Mucosa of descending colon (tissue), 3 donors: ENCODE measurements around the gene CCDC152. TPM values are rescaled to one million over a fixed set of nuclear protein-coding genes. Genes with fewer than 3 reads are reported as not detected.

ENCODE experiments used
- ATAC-seq: fragments of 200-7000 bp; cut with Tn5 transposase; one replicate; pipeline ENCODE4 v1.9.1; 2020; ENCODE audit warnings: mild to moderate bottlenecking, moderate library complexity
- DNase-seq, 3 donors: peaks; one replicate each; pipeline ENCODE4 v3.0.0-alpha.2; 2020
- H3K36me3 ChIP-seq: fragments of 200-600 bp; one replicate; pipeline ENCODE4 v1.8.0; 2021; ENCODE audit warnings: low read depth, mild to moderate bottlenecking
- H3K4me1 ChIP-seq: fragments of 200-600 bp; one replicate; pipeline ENCODE4 v1.8.0; 2021; ENCODE audit warnings: low read depth, mild to moderate bottlenecking
- H3K4me3 ChIP-seq: fragments of 200-600 bp; one replicate; pipeline ENCODE4 v1.8.0; 2021; ENCODE audit warnings: mild to moderate bottlenecking
- H3K9me3 ChIP-seq: fragments of 200-600 bp; one replicate; pipeline ENCODE4 v1.8.0; 2021; ENCODE audit warnings: mild to moderate bottlenecking
- intact Hi-C, 2 donors: fragments of 100-400 bp; cut with DNase I in 1 of 2; cut with micrococcal nuclease in 1 of 2; formaldehyde crosslinking; loops; one replicate each; pipeline versions ENCODE4 v1.11.0 to v1.11.1; 2022; cut with DNase I, micrococcal nuclease
- total RNA-seq, 3 donors: library from RNA; stranded (reverse); fragmentation: NEBNext Ultra II Directional in 2 of 3; extraction: Animal tissue kit (Norgen Biotek cat#: 25700) in 2 of 3; gene quantifications; one replicate each; pipeline versions ENCODE4 v1.2.1 to v1.2.4, GENCODE V29; 2021 to 2023
- TF ChIP-seq, protein P1 (sequence below): fragments of 200-600 bp; IDR thresholded peaks from one replicate; pipeline ENCODE4 v1.8.0; 2022; ENCODE audit warnings: antibody characterized with exemption, mild to moderate bottlenecking
- donor health status: DM: no; HTN: no; CAD: no; lungs with moderate emphysema.
- donor health status: DM: no; HTN: no; CAD: no.
- donor health status: DM: no; HTN: yes; CAD: no.

CCDC152 gene
- total RNA-seq, 3 donors from 2014 or later: 0.12 to 0.94 (median 0.47) TPM

DNA sequence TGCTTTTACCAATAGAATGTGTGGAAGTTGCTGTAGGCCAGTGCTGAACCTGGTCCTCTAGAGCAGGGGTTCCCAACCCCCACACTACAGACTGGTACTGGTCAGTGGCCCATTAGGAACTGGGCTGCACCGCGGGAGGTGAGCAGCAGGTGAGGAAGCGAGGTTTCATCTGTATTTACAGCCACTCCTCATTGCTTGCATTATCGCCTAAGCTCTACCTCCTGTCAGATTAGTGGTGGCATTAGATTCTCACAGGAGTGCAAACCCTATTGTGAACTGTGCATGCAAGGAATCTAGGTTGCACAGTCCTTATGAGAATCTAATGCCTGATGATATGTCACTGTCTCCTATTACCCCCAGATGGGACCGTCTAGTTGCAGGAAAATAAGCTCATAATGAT lies 6.1 kb upstream of the CCDC152 start:
- intact Hi-C loops: no loop called here
- no peaks in the 10 kb centered on the region for H3K9me3 ChIP-seq
- H3K36me3 ChIP-seq: no peaks in the 10 kb centered on the region
- DNase-seq (no peak), ATAC-seq (no peak)
- TF ChIP-seq, protein P1, sequence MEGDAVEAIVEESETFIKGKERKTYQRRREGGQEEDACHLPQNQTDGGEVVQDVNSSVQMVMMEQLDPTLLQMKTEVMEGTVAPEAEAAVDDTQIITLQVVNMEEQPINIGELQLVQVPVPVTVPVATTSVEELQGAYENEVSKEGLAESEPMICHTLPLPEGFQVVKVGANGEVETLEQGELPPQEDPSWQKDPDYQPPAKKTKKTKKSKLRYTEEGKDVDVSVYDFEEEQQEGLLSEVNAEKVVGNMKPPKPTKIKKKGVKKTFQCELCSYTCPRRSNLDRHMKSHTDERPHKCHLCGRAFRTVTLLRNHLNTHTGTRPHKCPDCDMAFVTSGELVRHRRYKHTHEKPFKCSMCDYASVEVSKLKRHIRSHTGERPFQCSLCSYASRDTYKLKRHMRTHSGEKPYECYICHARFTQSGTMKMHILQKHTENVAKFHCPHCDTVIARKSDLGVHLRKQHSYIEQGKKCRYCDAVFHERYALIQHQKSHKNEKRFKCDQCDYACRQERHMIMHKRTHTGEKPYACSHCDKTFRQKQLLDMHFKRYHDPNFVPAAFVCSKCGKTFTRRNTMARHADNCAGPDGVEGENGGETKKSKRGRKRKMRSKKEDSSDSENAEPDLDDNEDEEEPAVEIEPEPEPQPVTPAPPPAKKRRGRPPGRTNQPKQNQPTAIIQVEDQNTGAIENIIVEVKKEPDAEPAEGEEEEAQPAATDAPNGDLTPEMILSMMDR: no peak
- H3K4me1 ChIP-seq: no peaks in the 10 kb centered on the region
- no peak overlapping the region for H3K4me3 ChIP-seq

DNA sequence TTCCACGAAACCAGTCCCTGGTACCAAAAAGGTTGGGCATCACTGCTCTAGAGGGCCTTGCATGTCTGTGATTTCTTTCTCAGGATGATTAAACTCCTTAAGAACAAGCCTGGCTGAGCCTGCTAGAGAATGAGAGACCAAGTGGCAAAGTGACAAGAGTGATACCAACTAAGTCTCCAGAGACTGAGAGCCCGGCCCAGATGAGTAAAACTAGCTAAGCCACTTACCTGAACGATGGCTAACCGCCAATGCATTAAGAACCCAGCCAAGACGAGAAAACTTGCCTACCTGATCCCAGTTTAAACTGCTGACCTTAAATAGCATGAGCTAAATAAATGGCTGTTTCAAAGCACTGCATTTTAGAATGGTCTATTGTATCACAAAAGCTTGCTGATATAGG lies 5.6 kb upstream of the CCDC152 start:
- no peaks in the 10 kb centered on the region for H3K36me3 ChIP-seq
- no peaks in the 10 kb centered on the region for H3K9me3 ChIP-seq
- DNase-seq: no peak
- no peak for ATAC-seq
- no peaks in the 10 kb centered on the region for H3K4me1 ChIP-seq
- TF ChIP-seq, protein P1: no peak
- intact Hi-C loops: no loop called here
- H3K4me3 ChIP-seq: no peak overlapping the region

DNA sequence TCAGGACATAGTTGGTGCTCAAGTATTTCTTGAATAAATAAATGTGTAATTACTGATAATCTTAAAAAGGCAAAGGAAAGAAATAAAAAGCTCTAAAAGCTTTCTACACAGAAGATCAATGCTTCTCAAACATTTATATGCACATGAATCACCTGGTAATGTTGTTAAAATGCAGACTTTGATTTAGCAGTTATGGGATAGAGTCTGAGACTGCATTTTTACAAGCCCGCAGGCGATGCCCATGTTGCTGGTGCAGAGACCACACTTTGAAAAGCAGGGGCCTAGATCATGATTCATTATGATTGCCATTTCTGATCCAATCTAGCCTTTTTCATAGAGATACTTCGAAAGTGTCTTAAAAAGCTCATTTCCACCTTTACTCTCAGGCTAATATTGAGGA lies 3.5 kb upstream of the CCDC152 start:
- ATAC-seq (no peak), DNase-seq (no peak)
- H3K9me3 ChIP-seq: no peaks in the 10 kb centered on the region
- TF ChIP-seq, protein P1: no peak
- H3K4me1 ChIP-seq: no peaks in the 10 kb centered on the region
- intact Hi-C loops: no loop called here
- no peak overlapping the region for H3K4me3 ChIP-seq
- no peaks in the 10 kb centered on the region for H3K36me3 ChIP-seq

DNA sequence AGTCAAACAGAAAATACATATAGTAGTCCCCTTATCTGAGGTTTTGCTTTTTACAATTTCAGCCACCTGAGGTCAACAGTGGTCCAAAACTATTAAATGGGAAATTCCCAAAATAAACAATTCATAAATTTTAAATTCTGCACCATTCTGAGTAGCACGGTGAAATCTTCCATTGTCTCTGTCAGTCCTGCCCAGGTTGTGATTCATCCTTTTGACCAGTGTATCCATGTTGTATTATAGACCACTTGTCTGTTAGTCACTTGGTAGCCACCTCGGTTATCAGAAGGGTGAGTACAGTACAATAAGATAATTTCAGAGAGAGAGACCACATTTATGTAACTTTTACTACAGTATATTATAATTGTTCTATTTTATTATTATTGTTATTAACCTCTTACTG lies 2.8 kb downstream of the CCDC152 start:
- H3K9me3 ChIP-seq: no peaks in the 10 kb centered on the region
- no peaks in the 10 kb centered on the region for H3K36me3 ChIP-seq
- TF ChIP-seq, protein P1: no peak
- no peak for ATAC-seq
- DNase-seq: no peak
- no peak overlapping the region for H3K4me3 ChIP-seq
- no peaks in the 10 kb centered on the region for H3K4me1 ChIP-seq
- intact Hi-C loops: no loop called here

DNA sequence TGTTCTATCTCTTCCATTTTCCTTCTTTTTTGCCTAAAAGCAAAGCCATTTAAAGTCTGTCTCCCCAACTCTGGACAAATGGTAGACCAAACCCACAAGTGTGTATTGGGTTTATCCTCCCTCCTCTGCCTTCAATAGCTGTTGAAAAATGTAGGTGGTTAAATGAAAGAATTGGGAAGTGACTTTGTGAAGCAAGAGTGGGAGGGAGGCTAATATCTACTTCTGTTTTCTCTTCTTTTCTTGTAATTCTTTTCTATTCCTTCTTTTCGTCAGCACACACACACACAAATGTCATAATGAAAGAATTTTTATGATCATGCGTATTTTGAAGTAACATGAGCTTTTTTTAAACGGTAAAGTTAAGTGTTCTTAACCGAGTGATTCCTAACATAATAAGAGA lies 3.8 kb downstream of the CCDC152 start:
- Histone ChIP-seq H3K4me3 (no peak overlapping the region), H3K36me3 (no peaks in the 10 kb centered on the region), H3K9me3 (no peaks in the 10 kb centered on the region), H3K4me1 (no peaks in the 10 kb centered on the region)
- no peak for DNase-seq
- no peak for ATAC-seq
- intact Hi-C loops: loop anchor here in 1 of 2 donors (10.0 kb wide), 1 partner anchor 906 kb away; no protein-coding TSS in a partner anchor
- TF ChIP-seq, protein P1: no peak

DNA sequence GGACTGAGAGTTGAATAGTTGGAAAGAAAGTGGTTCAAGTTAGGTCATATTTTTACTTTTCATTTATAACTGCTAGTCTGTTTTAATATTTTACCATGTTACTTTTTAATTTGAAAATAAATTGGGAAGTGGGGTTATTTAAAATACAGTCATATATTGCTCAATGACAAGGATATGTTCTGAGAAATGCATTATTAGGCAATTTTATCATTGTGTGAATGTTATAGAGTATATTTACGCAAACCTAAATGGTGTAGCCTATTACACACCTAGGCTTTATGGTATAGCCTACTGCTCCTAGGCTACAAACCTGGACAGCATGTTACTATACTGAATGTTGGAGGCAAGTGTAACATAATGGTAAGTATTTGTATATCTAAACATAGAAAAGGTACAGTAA lies 5.2 kb downstream of the CCDC152 start:
- ATAC-seq: no peak
- DNase-seq: no peak
- Histone ChIP-seq H3K4me3 (no peak overlapping the region), H3K36me3 (no peaks in the 10 kb centered on the region), H3K9me3 (no peaks in the 10 kb centered on the region), H3K4me1 (no peaks in the 10 kb centered on the region)
- intact Hi-C loops: loop anchor here in 1 of 2 donors (10.0 kb wide), 1 partner anchor 907 kb away; no protein-coding TSS in a partner anchor
- TF ChIP-seq, protein P1: no peak
